Peyer's patch (tissue), 4 donors: ENCODE results near the gene PKMYT1. TPM values are rescaled to one million over a fixed set of nuclear protein-coding genes. Genes with fewer than 3 reads are reported as not detected.
"Not testable (repeated sequence)": the region's sequence is repeated elsewhere in the genome, so short reads cannot be mapped to it uniquely, and the experiment has no call there.

Source experiments
- DNase-seq, 3 donors: peaks; one replicate each; pipeline ENCODE4 v3.0.0-alpha.2; 2017 to 2019
- H3K27ac ChIP-seq, 4 donors: fragments of 200-600 bp; sonication (generic); one replicate each; pipeline ENCODE4 v1.5.1; 2016 to 2019
- H3K27me3 ChIP-seq, 2 donors: fragments of 200-600 bp; sonication (generic); one replicate each; pipeline ENCODE4 v1.5.1; 2019
- H3K36me3 ChIP-seq, 3 donors: fragments of 200-600 bp; sonication (generic); one replicate each; pipeline ENCODE4 v1.5.1; 2016 to 2019
- H3K4me1 ChIP-seq, 4 donors: fragments of 200-600 bp; sonication (generic); one replicate each; pipeline ENCODE4 v1.5.1; 2016 to 2019
- H3K4me3 ChIP-seq, 4 donors: fragments of 200-600 bp; sonication (generic); 1 replicate in 3 of 4; 2 replicates in 1 of 4; pipeline ENCODE4 v1.5.1; 2016 to 2019; ENCODE audit warnings: mild to moderate bottlenecking in 1 of 4
- H3K9me3 ChIP-seq, 4 donors: fragments of 200-600 bp; sonication (generic); one replicate each; pipeline ENCODE4 v1.5.1; 2016 to 2019; ENCODE audit warnings: mild to moderate bottlenecking in 1 of 4
- CTCF ChIP-seq, 6 experiments: fragments of 450-650 bp in 4 of 6; fragments of 200-600 bp in 2 of 6; sonication (generic) in 1 of 6; IDR thresholded peaks; one replicate each; pipeline ENCODE4 v1.5.1; 2017 to 2019; ENCODE audit warnings: antibody characterized with exemption in 6 of 6, mild to moderate bottlenecking in 3 of 6, moderate library complexity in 1 of 6
- POLR2A ChIP-seq, 2 donors: fragments of 450-650 bp; IDR thresholded peaks; one replicate each; pipeline ENCODE4 v1.5.1; 2017; ENCODE audit warnings: antibody characterized with exemption in 2 of 2, mild to moderate bottlenecking in 2 of 2, moderate library complexity in 2 of 2
- total RNA-seq, 4 donors: library from RNA; depleted of rRNA; stranded (reverse); fragments of >200 nt; gene quantifications; one replicate each; pipeline ENCODE4 v1.1.0, GENCODE V29; 2016

The PKMYT1 gene
- total RNA-seq, 4 donors from 2014 or later = 4.3 to 23.9 (median 6.0) TPM

GRCh38 chr16:2950773-2951172, 29.5 kb downstream of the PKMYT1 start:
- H3K4me1 ChIP-seq = peaks cover 0 to 1% (median 0%) of the 10 kb centered on the region in 4 donors
- DNase-seq = no peak
- TF ChIP-seq POLR2A (IDR thresholded peaks at IDR 0.05) = no peak
- TF ChIP-seq CTCF (IDR thresholded peaks at IDR 0.05) = no peak
- peaks cover 0 to 11% (median 0%) of the 10 kb centered on the region in 3 donors for H3K36me3 ChIP-seq
- no peak overlapping the region for H3K27ac ChIP-seq
- H3K27me3 ChIP-seq = no peaks in the 10 kb centered on the region
- H3K9me3 ChIP-seq = no peaks in the 10 kb centered on the region
- no peak overlapping the region for H3K4me3 ChIP-seq

GRCh38 chr16:2950353-2950724, 29.9 kb downstream of the PKMYT1 start:
- H3K27me3 ChIP-seq = no peaks in the 10 kb centered on the region
- no peaks in the 10 kb centered on the region for H3K4me1 ChIP-seq
- no peak overlapping the region for H3K4me3 ChIP-seq
- no peak for DNase-seq
- H3K27ac ChIP-seq = no peak overlapping the region
- H3K9me3 ChIP-seq = no peaks in the 10 kb centered on the region
- TF ChIP-seq POLR2A (IDR thresholded peaks at IDR 0.05) (no peak), CTCF (IDR thresholded peaks at IDR 0.05) (no peak)
- H3K36me3 ChIP-seq = peaks cover 0 to 11% (median 0%) of the 10 kb centered on the region in 3 donors

- Histone ChIP-seq H3K27me3 (no peaks in the 10 kb centered on the region), H3K36me3 (peaks cover 0 to 11% (median 0%) of the 10 kb centered on the region in 3 donors), H3K4me1 (no peaks in the 10 kb centered on the region), H3K4me3 (no peak overlapping the region), H3K9me3 (no peaks in the 10 kb centered on the region), H3K27ac (no peak overlapping the region)
- TF ChIP-seq CTCF (IDR thresholded peaks at IDR 0.05) (no peak), POLR2A (IDR thresholded peaks at IDR 0.05) (no peak)
- DNase-seq = no peak
Observed at GRCh38 chr16:2949705-2950352, 30.4 kb downstream of the PKMYT1 start.

GRCh38 chr16:2948807-2949704, 31.2 kb downstream of the PKMYT1 start:
- no peak overlapping the region for H3K27ac ChIP-seq
- H3K36me3 ChIP-seq = peaks cover 0 to 13% (median 0%) of the 10 kb centered on the region in 3 donors
- TF ChIP-seq POLR2A (IDR thresholded peaks at IDR 0.05) (no peak), CTCF (IDR thresholded peaks at IDR 0.05) (no peak)
- H3K4me1 ChIP-seq = no peaks in the 10 kb centered on the region
- no peak for DNase-seq
- no peaks in the 10 kb centered on the region for H3K9me3 ChIP-seq
- H3K27me3 ChIP-seq = no peaks in the 10 kb centered on the region
- H3K4me3 ChIP-seq = no peak overlapping the region

GRCh38 chr16:2946649-2947048, 33.6 kb downstream of the PKMYT1 start:
- H3K4me3 ChIP-seq = no peak overlapping the region
- no peaks in the 10 kb centered on the region for H3K4me1 ChIP-seq
- no peaks in the 10 kb centered on the region for H3K9me3 ChIP-seq
- no peaks in the 10 kb centered on the region for H3K27me3 ChIP-seq
- H3K27ac ChIP-seq = no peak overlapping the region
- TF ChIP-seq POLR2A (IDR thresholded peaks at IDR 0.05) (no peak), CTCF (IDR thresholded peaks at IDR 0.05) (no peak)
- H3K36me3 ChIP-seq = peaks cover 0 to 28% (median 0%) of the 10 kb centered on the region in 3 donors
- DNase-seq = no peak

- H3K36me3 ChIP-seq = peaks cover 0 to 50% (median 0%) of the 10 kb centered on the region in 3 donors
- H3K4me1 ChIP-seq, DNase-seq, H3K27me3 ChIP-seq, H3K4me3 ChIP-seq, H3K27ac ChIP-seq, H3K9me3 ChIP-seq: not testable (repeated sequence)
Observed at GRCh38 chr16:2943716-2944115, 36.5 kb downstream of the PKMYT1 start.
